Measurements from ENCODE around the gene RASSF3. TPM values are rescaled to one million over a fixed set of nuclear protein-coding genes. Genes with fewer than 3 reads are reported as not detected.

The RASSF3 gene
- total RNA-seq, 1 donor from 2014 or later = 18.1 TPM

GRCh38 chr12:64731683-64732082, 121.4 kb downstream of the RASSF3 start:
- Mint-ChIP-seq H3K4me1 (peaks cover 9% of the 10 kb centered on the region), H3K36me3 (ENCODE audit: low read depth) (peaks cover 9% of the 10 kb centered on the region), H3K27me3 (ENCODE audit: low read depth) (no peaks in the 10 kb centered on the region), H3K9me3 (no peaks in the 10 kb centered on the region), H3K4me3 (no peak overlapping the region), H3K27ac (ENCODE audit: unreplicated experiment) (no peak overlapping the region)
- no peak for DNase-seq (ENCODE audit: low read depth, low spot score)
- TF ChIP-seq CTCF (conservative IDR thresholded peaks at IDR 0.05) = no peak

GRCh38 chr12:64733857-64734256, 123.6 kb downstream of the RASSF3 start:
- Mint-ChIP-seq H3K4me3 (no peak overlapping the region), H3K27me3 (ENCODE audit: low read depth) (no peaks in the 10 kb centered on the region), H3K4me1 (peaks cover 9% of the 10 kb centered on the region), H3K27ac (ENCODE audit: unreplicated experiment) (no peak overlapping the region), H3K36me3 (ENCODE audit: low read depth) (peaks cover 11% of the 10 kb centered on the region), H3K9me3 (no peaks in the 10 kb centered on the region)
- DNase-seq (ENCODE audit: low read depth, low spot score) = no peak
- TF ChIP-seq CTCF (conservative IDR thresholded peaks at IDR 0.05) = no peak

GRCh38 chr12:64735442-64735841, 125.1 kb downstream of the RASSF3 start:
- Mint-ChIP-seq H3K27ac (ENCODE audit: unreplicated experiment) (no peak overlapping the region), H3K36me3 (ENCODE audit: low read depth) (peaks cover 15% of the 10 kb centered on the region), H3K9me3 (no peaks in the 10 kb centered on the region)

GRCh38 chr12:64736771-64737170, 126.5 kb downstream of the RASSF3 start:
- Mint-ChIP-seq H3K27me3 (ENCODE audit: low read depth) (no peaks in the 10 kb centered on the region), H3K9me3 (no peaks in the 10 kb centered on the region), H3K4me1 (no peaks in the 10 kb centered on the region), H3K36me3 (ENCODE audit: low read depth) (peaks cover 20% of the 10 kb centered on the region), H3K27ac (ENCODE audit: unreplicated experiment) (peak overlapping the region; percentile 5), H3K4me3 (no peak overlapping the region)
- TF ChIP-seq CTCF (conservative IDR thresholded peaks at IDR 0.05) = no peak
- no peak for DNase-seq (ENCODE audit: low read depth, low spot score)

More at GRCh38 chr12:64735442-64735841, 125.1 kb downstream of the RASSF3 start:
- H3K27me3 Mint-ChIP-seq (ENCODE audit: low read depth) = no peaks in the 10 kb centered on the region
- peaks cover 4% of the 10 kb centered on the region for H3K4me1 Mint-ChIP-seq
- DNase-seq (ENCODE audit: low read depth, low spot score) = no peak
- no peak for TF ChIP-seq CTCF (conservative IDR thresholded peaks at IDR 0.05)
- no peak overlapping the region for H3K4me3 Mint-ChIP-seq

GRCh38 chr12:64737539-64737938, 127.2 kb downstream of the RASSF3 start:
- H3K36me3 Mint-ChIP-seq (ENCODE audit: low read depth) = peaks cover 23% of the 10 kb centered on the region
- no peak for TF ChIP-seq CTCF (conservative IDR thresholded peaks at IDR 0.05)
- no peaks in the 10 kb centered on the region for H3K4me1 Mint-ChIP-seq
- DNase-seq (ENCODE audit: low read depth, low spot score) = no peak
- no peak overlapping the region for H3K4me3 Mint-ChIP-seq
- H3K27me3 Mint-ChIP-seq (ENCODE audit: low read depth) = no peaks in the 10 kb centered on the region
- no peak overlapping the region for H3K27ac Mint-ChIP-seq (ENCODE audit: unreplicated experiment)
- no peaks in the 10 kb centered on the region for H3K9me3 Mint-ChIP-seq

- Mint-ChIP-seq H3K9me3 (no peaks in the 10 kb centered on the region), H3K27me3 (ENCODE audit: low read depth) (no peaks in the 10 kb centered on the region), H3K4me3 (no peak overlapping the region), H3K36me3 (ENCODE audit: low read depth) (peaks cover 28% of the 10 kb centered on the region), H3K4me1 (no peaks in the 10 kb centered on the region), H3K27ac (ENCODE audit: unreplicated experiment) (no peak overlapping the region)
- no peak for DNase-seq (ENCODE audit: low read depth, low spot score)
- TF ChIP-seq CTCF (conservative IDR thresholded peaks at IDR 0.05) = no peak
These were observed 129.5 kb downstream of the RASSF3 start for GRCh38 chr12:64739778-64740177.
